OCI-LY3 (cell line): ENCODE results near the gene KREMEN1.

ENCODE experiments used
- H2AFZ ChIP-seq: fragments of 200-600, 300-600 bp; shearing (Covaris generic); 2 replicates; pipeline ENCODE4 v1.6.0; 2014; ENCODE audit warnings: antibody characterized with exemption, low read depth, low read length
- H3K27ac ChIP-seq: fragments of 200-600, 300-600 bp; sonication (generic); 2 replicates; pipeline ENCODE4 v1.5.1; 2014; ENCODE audit warnings: mild to moderate bottlenecking, low read length, moderate library complexity, mixed read lengths
- H3K27me3 ChIP-seq: fragments of 200-600, 300-600 bp; sonication (generic); 2 replicates; pipeline ENCODE4 v1.6.1; 2014; ENCODE audit warnings: low read depth, low read length, mixed read lengths
- H3K36me3 ChIP-seq: fragments of 200-600, 300-600 bp; sonication (generic); replicated peaks from 2 replicates; pipeline ENCODE3; 2014; ENCODE audit warnings: low read depth, low read length, mixed read lengths
- H3K4me1 ChIP-seq: fragments of 300-600, 200-600 bp; sonication (generic); 2 replicates; pipeline ENCODE4 v1.6.1; 2014; ENCODE audit warnings: low read length, mixed read lengths
- H3K4me2 ChIP-seq: fragments of 200-600, 300-600 bp; sonication (generic); 2 replicates; pipeline ENCODE4 v1.6.1; 2014; ENCODE audit warnings: low read length, mixed read lengths
- H3K4me3 ChIP-seq: fragments of 300-600, 200-600 bp; sonication (generic); 2 replicates; pipeline ENCODE4 v1.5.1; 2014; ENCODE audit warnings: antibody characterized with exemption, mild to moderate bottlenecking, low read length, moderate library complexity
- H3K79me2 ChIP-seq: fragments of 300-600, 200-600 bp; shearing (Covaris generic); 2 replicates; pipeline ENCODE4 v1.6.1; 2014; ENCODE audit warnings: mild to moderate bottlenecking, low read length, mixed read lengths
- H3K9ac ChIP-seq: fragments of 300-600, 200-600 bp; shearing (Covaris generic); 2 replicates; pipeline ENCODE4 v1.6.0; 2014; ENCODE audit warnings: mild to moderate bottlenecking, low read length, moderate library complexity
- H3K9me3 ChIP-seq: fragments of 200-600, 300-600 bp; shearing (Covaris generic); 2 replicates; pipeline ENCODE4 v1.6.1; 2014; ENCODE audit warnings: low read length, mixed read lengths; ENCODE audit not compliant: insufficient read depth
- H4K20me1 ChIP-seq: fragments of 200-600, 300-600 bp; sonication (generic); 2 replicates; pipeline ENCODE4 v1.6.1; 2016; ENCODE audit warnings: low read length, mixed read lengths; ENCODE audit not compliant: insufficient read depth
- EZH2phosphoT487 ChIP-seq: fragments of 200-600 bp; shearing (Covaris generic); IDR thresholded peaks from 2 replicates; pipeline ENCODE4 v1.6.1; 2018; ENCODE audit warnings: antibody characterized with exemption, mixed run types, low read depth
- TF ChIP-seq, protein P1 (sequence below): fragments of 200-600, 300-600 bp; sonication (generic); IDR thresholded peaks from 2 replicates; pipeline ENCODE4 v1.5.1; 2014; ENCODE audit warnings: antibody characterized with exemption, low read length, low read depth

The KREMEN1 gene

DNA sequence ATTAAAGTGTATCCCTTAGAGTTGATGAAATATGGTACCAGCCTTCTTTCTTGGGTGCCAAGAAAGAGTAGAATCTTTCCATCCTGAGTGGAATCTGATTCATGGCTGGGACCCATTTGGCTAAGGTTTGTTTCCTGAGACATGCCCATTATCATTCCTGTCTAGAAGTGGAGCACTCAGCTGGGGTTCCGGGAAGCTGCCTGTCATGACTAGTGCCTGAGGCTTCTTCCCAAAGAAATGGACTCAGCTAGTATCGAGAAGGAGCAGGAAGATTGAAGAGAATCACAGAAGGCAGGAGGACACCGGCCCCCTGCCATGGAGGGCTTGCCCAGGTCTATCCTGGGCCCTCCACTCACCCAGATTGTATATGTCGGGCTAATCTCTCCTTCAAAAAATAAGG lies 57.6 kb downstream of the KREMEN1 start:
- no peak for TF ChIP-seq EZH2phosphoT487
- TF ChIP-seq, protein P1, sequence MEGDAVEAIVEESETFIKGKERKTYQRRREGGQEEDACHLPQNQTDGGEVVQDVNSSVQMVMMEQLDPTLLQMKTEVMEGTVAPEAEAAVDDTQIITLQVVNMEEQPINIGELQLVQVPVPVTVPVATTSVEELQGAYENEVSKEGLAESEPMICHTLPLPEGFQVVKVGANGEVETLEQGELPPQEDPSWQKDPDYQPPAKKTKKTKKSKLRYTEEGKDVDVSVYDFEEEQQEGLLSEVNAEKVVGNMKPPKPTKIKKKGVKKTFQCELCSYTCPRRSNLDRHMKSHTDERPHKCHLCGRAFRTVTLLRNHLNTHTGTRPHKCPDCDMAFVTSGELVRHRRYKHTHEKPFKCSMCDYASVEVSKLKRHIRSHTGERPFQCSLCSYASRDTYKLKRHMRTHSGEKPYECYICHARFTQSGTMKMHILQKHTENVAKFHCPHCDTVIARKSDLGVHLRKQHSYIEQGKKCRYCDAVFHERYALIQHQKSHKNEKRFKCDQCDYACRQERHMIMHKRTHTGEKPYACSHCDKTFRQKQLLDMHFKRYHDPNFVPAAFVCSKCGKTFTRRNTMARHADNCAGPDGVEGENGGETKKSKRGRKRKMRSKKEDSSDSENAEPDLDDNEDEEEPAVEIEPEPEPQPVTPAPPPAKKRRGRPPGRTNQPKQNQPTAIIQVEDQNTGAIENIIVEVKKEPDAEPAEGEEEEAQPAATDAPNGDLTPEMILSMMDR: no peak
- Histone ChIP-seq H2AFZ (no peak overlapping the region), H3K27ac (no peak overlapping the region), H3K9me3 (no peaks in the 10 kb centered on the region), H3K36me3 (no peaks in the 10 kb centered on the region), H3K4me3 (no peak overlapping the region), H4K20me1 (no peaks in the 10 kb centered on the region), H3K27me3 (peaks cover 15% of the 10 kb centered on the region), H3K9ac (no peak overlapping the region), H3K4me2 (no peak overlapping the region), H3K4me1 (peaks cover 7% of the 10 kb centered on the region; the same call in 1 of the 2 replicates), H3K79me2 (no peaks in the 10 kb centered on the region)

DNA sequence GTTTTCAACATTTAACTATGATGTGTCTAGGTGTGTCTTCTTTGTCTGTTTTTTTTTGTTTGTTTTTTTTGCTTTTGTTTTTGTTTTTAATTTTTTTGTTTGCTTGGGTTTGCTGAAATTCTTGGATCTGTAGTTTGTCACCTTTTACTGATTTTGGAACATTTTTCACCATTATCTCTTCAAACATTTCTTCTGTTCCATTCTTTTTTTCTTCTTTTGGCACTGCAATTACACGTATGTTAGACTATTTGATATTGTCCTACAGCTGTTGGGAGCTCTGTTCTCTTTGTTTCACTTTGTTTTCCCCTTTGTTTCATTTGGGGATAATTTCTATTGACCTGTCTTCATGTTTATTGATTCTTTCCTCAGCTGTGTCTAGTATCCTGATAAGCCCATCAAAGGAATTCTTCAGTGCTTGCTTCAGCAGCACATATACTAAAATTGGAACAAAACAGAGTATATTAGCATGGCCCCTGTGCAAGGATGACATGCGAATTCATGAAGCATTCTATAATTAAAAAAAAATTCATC lies 60.8 kb downstream of the KREMEN1 start:
- no peaks in the 10 kb centered on the region for H3K36me3 ChIP-seq
- H3K9me3 ChIP-seq: no peaks in the 10 kb centered on the region
- no peaks in the 10 kb centered on the region for H3K79me2 ChIP-seq

DNA sequence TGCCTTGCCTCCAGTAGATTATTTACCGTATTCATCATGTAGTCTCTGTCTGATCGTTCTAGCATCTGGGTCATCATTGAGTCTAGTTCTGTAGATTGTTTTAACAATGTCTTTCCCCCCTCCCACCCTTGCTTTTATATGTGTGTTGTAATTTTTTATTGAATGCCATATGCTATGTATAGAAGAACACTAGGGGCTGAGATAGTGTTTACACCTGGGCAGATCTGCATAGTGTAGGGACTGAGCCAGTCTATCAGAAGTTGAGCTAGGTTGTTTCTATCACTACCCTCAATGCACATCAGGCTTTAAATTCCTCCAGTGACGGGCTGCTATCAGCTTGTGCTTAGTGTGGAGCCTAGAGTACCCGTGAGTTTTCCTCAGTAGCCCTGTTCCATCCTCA lies 61.6 kb downstream of the KREMEN1 start:
- no peaks in the 10 kb centered on the region for H3K79me2 ChIP-seq
- H3K9ac ChIP-seq: no peak overlapping the region
- no peak for TF ChIP-seq EZH2phosphoT487
- TF ChIP-seq, protein P1: no peak
- H3K9me3 ChIP-seq: no peaks in the 10 kb centered on the region
- H3K36me3 ChIP-seq: no peaks in the 10 kb centered on the region
- no peaks in the 10 kb centered on the region for H3K4me1 ChIP-seq
- no peaks in the 10 kb centered on the region for H4K20me1 ChIP-seq
- H3K27me3 ChIP-seq: peaks cover 31% of the 10 kb centered on the region
- no peak overlapping the region for H3K27ac ChIP-seq
- no peak overlapping the region for H2AFZ ChIP-seq
- no peak overlapping the region for H3K4me3 ChIP-seq
- no peak overlapping the region for H3K4me2 ChIP-seq

More for the DNA sequence above, 60.8 kb downstream of the KREMEN1 start:
- Histone ChIP-seq H3K27ac (no peak overlapping the region), H4K20me1 (no peaks in the 10 kb centered on the region), H3K9ac (no peak overlapping the region), H3K27me3 (peaks cover 30% of the 10 kb centered on the region), H2AFZ (no peak overlapping the region), H3K4me1 (no peaks in the 10 kb centered on the region), H3K4me3 (no peak overlapping the region), H3K4me2 (no peak overlapping the region)
- TF ChIP-seq, protein P1: no peak
- TF ChIP-seq EZH2phosphoT487: no peak

DNA sequence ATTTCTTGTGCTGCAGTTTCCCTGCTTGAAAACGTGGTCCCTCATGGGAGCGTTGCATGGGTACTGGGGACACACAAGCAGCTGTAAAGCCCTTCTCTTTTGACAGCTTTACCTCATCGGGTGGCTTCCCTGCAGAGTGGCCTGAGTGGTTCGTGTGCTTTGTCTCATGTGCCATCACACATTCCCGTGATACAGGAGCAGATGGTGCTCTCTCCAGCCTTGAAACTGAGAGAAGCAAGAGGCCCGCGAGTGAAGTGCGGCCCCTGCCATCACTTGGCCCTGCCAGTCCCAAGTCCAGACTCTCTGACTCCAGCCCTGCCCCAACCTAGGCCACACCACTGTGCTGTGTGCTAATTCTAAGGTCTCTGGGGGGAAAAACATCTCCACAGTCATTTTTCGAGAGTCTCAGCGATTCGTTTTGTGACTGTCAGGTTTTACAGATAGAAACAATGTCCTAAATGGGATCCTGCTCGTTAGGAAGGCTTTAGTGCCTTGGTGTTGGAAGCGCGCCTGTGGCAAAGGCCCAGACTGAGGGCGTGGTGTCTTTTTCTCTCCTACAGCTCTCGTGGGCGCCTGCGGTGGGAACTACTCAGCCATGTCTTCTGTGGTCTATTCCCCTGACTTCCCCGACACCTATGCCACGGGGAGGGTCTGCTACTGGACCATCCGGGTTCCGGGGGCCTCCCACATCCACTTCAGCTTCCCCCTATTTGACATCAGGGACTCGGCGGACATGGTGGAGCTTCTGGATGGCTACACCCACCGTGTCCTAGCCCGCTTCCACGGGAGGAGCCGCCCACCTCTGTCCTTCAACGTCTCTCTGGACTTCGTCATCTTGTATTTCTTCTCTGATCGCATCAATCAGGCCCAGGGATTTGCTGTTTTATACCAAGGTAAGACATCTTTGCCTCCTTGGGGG lies 64.2 kb downstream of the KREMEN1 start:
- H4K20me1 ChIP-seq: no peaks in the 10 kb centered on the region
- no peak overlapping the region for H3K4me3 ChIP-seq
- H3K27me3 ChIP-seq: peaks cover 33% of the 10 kb centered on the region
- H3K79me2 ChIP-seq: no peaks in the 10 kb centered on the region
- no peak overlapping the region for H2AFZ ChIP-seq
- H3K27ac ChIP-seq: no peak overlapping the region
- H3K36me3 ChIP-seq: no peaks in the 10 kb centered on the region
- no peaks in the 10 kb centered on the region for H3K4me1 ChIP-seq
- no peak for TF ChIP-seq EZH2phosphoT487
- TF ChIP-seq, protein P1: no peak
- no peaks in the 10 kb centered on the region for H3K9me3 ChIP-seq
- no peak overlapping the region for H3K4me2 ChIP-seq
- no peak overlapping the region for H3K9ac ChIP-seq
